ENCODE data around the gene FUOM. TPM values are rescaled to one million over a fixed set of nuclear protein-coding genes. Genes with fewer than 3 reads are reported as not detected.

Gene FUOM
- total and polyA plus RNA-seq, 2 donors (not counting 3 experiments of a cell fraction or from before 2014, with no cell fraction given) = 17.4 to 33.9 TPM

DNA sequence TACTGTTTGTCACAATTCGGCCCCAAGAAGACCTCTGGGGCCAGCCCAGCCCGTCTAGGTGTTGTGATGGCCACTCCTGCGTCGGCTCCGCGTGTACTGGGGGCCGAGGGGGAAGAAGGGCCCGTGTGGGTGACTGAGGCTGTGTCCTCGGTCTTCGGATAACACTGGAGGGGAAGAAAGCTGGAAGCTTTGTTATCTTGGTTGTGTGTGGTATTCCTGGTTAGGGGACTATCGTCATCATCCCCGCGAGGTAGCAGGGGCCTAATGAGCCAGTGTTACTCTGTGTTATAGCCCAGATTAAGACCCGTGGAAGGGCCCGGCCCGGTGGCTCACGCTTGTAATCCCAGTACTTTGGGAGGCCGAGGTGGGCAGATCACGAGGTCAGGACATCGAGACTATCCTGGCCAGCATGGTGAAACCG, 37.0 kb upstream of the FUOM start:
- FAIRE-seq = no peak
- H4K20me1 ChIP-seq (replicated peaks; ENCODE audit: control insufficient read depth, extremely low read depth, insufficient read depth, low read length) = no peaks in the 10 kb centered on the region
- TF ChIP-seq JUN (IDR thresholded peaks at IDR 0.05; ENCODE audit: borderline replicate concordance, insufficient read depth, insufficient read length, low read depth) = no peak
- no peak for TF ChIP-seq EZH2 (IDR thresholded peaks at IDR 0.05; ENCODE audit: borderline replicate concordance, low read depth, low read length, severe bottlenecking)
- TF ChIP-seq MYC (IDR thresholded peaks at IDR 0.05; ENCODE audit: low read depth, low read length) = no peak
- TF ChIP-seq MAX (IDR thresholded peaks at IDR 0.05; ENCODE audit: insufficient read depth, insufficient read length) = no peak
- no peak for TF ChIP-seq FOS (IDR thresholded peaks at IDR 0.05; ENCODE audit: borderline replicate concordance, insufficient read depth, low read length)
- TF ChIP-seq POLR2A (IDR thresholded peaks at IDR 0.05; ENCODE audit: low read depth, low read length) = no peak
- no peak for TF ChIP-seq POLR2AphosphoS5 (IDR thresholded peaks at IDR 0.05; ENCODE audit: insufficient read depth, low read depth, low read length)
- TF ChIP-seq GATA2 (IDR thresholded peaks at IDR 0.05; ENCODE audit: insufficient read depth, insufficient read length, low read depth, low read length) = no peak
- no peak for TF ChIP-seq CTCF (IDR thresholded peaks at IDR 0.05; ENCODE audit: extremely low read depth in 1 of 2, insufficient read depth in 1 of 2, low read depth in 1 of 2, low read length in 2 of 2)
- no peak overlapping the region for H2AFZ ChIP-seq (ENCODE audit: low read depth, low read length)
- H3K9ac ChIP-seq (replicated peaks; ENCODE audit: extremely low read depth, insufficient read depth, low read length) = peak overlapping the region; percentile 76
- dilution Hi-C loops (cut with MboI; ENCODE audit: extremely low pct_ligation_motif_present, low sequenced_read_pairs) (no loop called here), intact Hi-C loops (cut with micrococcal nuclease) (loop anchor here (1.0 to 5.0 kb wide), 4 partner anchors 17 to 88 kb away; partner anchors contain the start of genes ECHS1, TUBGCP2 and ZNF511)
- H3K9me3 ChIP-seq (replicated peaks; ENCODE audit: control insufficient read depth, insufficient read depth, low read length) = no peaks in the 10 kb centered on the region
- CTCF ChIA-PET = no interaction called here
- H3K79me2 ChIP-seq (ENCODE audit: control insufficient read depth, insufficient read depth, low read length) = peaks cover 31% of the 10 kb centered on the region
- H3K4me3 ChIP-seq (replicated peaks in 1 of 3; ENCODE audit: insufficient read depth in 1 of 3, low read depth in 1 of 3, low read length in 3 of 3) = peak overlapping the region; percentile 46 to 83 (median 69)
- no peaks in the 10 kb centered on the region for H3K27me3 ChIP-seq (ENCODE audit: control insufficient read depth in 2 of 2, insufficient read depth in 2 of 2, low read length in 2 of 2)
- no peak for DNase-seq (ENCODE audit: low read depth, low spot score)
- POLR2A ChIA-PET = no interaction called here
- no peaks in the 10 kb centered on the region for H3K9me1 ChIP-seq (replicated peaks; ENCODE audit: control insufficient read depth, extremely low read depth, insufficient read depth, low read length)
- H3K4me1 ChIP-seq (ENCODE audit: control insufficient read depth, extremely low read depth, insufficient read depth, low read length) = peaks cover 9% of the 10 kb centered on the region
- peak overlapping the region; percentile 12 for H3K27ac ChIP-seq (ENCODE audit: insufficient read depth, low read depth, low read length)
- peaks cover 6 to 11% of the 10 kb centered on the region in 2 experiments for H3K36me3 ChIP-seq (ENCODE audit: control insufficient read depth in 2 of 2, extremely low read depth in 1 of 2, insufficient read depth in 2 of 2, low read length in 2 of 2)
- H3K4me2 ChIP-seq (ENCODE audit: insufficient read depth, low read length) = peak overlapping the region; percentile 69
- TSS peak; percentile 55 for BruUV-seq (replicated peaks)

All from endothelial cell of umbilical vein (primary cell).